ENCODE results near the gene IRF8. TPM values are rescaled to one million over a fixed set of nuclear protein-coding genes. Genes with fewer than 3 reads are reported as not detected.

Gene IRF8
- total RNA-seq, 1 donor from 2014 or later = 2.0 TPM

- DNase-seq (ENCODE audit: low spot score, unreplicated experiment) = no peak
- Mint-ChIP-seq H3K27me3 (peaks cover 31% of the 10 kb centered on the region), H3K9me3 (ENCODE audit: low read depth) (peaks cover 10% of the 10 kb centered on the region), H3K36me3 (ENCODE audit: insufficient read depth) (peaks cover 2% of the 10 kb centered on the region), H3K4me3 (ENCODE audit: low read depth) (no peak overlapping the region), H3K27ac (no peak overlapping the region), H3K4me1 (ENCODE audit: low read depth) (peaks cover 17% of the 10 kb centered on the region)
- no peak for TF ChIP-seq CTCF (IDR thresholded peaks at IDR 0.05; ENCODE audit: unreplicated experiment)
These were observed 71.2 kb downstream of the IRF8 start for GRCh38 chr16:85970016-85970733.

GRCh38 chr16:85970738-85971137, 71.8 kb downstream of the IRF8 start:
- H3K4me3 Mint-ChIP-seq (ENCODE audit: low read depth) = no peak overlapping the region
- TF ChIP-seq CTCF (IDR thresholded peaks at IDR 0.05; ENCODE audit: unreplicated experiment) = no peak
- peaks cover 2% of the 10 kb centered on the region for H3K36me3 Mint-ChIP-seq (ENCODE audit: insufficient read depth)
- peaks cover 29% of the 10 kb centered on the region for H3K27me3 Mint-ChIP-seq
- H3K27ac Mint-ChIP-seq = no peak overlapping the region
- H3K4me1 Mint-ChIP-seq (ENCODE audit: low read depth) = peaks cover 23% of the 10 kb centered on the region
- peaks cover 10% of the 10 kb centered on the region for H3K9me3 Mint-ChIP-seq (ENCODE audit: low read depth)
- DNase-seq (ENCODE audit: low spot score, unreplicated experiment) = no peak

Small RNA genes within 50 kb of the gene (microRNA-seq; reads per million reads assigned to microRNA genes)
- gene MIR6774 (ENCODE audit: borderline number of aligned reads, unreplicated experiment) = not detected

Other genes with a start within 250 kb of the IRF8 start
- gene GINS2, start 210.2 kb upstream of the IRF8 start, total RNA-seq = 20.9 and 22.3 TPM in 2 replicates
- 0.42 and 0.65 TPM in 2 replicates for gene C16orf74, start 148.1 kb upstream of the IRF8 start, total RNA-seq
- gene EMC8, start 99.6 kb upstream of the IRF8 start, total RNA-seq = 45.2 and 48.7 TPM in 2 replicates
- 466 and 513 TPM in 2 replicates for gene COX4I1, start 99.5 kb upstream of the IRF8 start, total RNA-seq